Endodermal cell (in vitro differentiated cells): ENCODE measurements around the gene LCN12. TPM values are rescaled to one million over a fixed set of nuclear protein-coding genes. Genes with fewer than 3 reads are reported as not detected.

Experiments
- DNase-seq: peaks from one replicate; pipeline ENCODE4 v3.0.0-alpha.2; 2017
- H3K27ac ChIP-seq: 2 replicates; pipeline ENCODE4 v1.5.1; 2013; ENCODE audit warnings: mild to moderate bottlenecking, low read depth, low read length, moderate library complexity
- H3K27me3 ChIP-seq: 2 replicates; pipeline ENCODE4 v1.6.1; 2013; ENCODE audit warnings: mild to moderate bottlenecking, low read length, moderate library complexity; ENCODE audit not compliant: insufficient read depth, control insufficient read depth, poor library complexity, severe bottlenecking
- H3K36me3 ChIP-seq: 2 replicates; pipeline ENCODE4 v1.7.0; 2013; ENCODE audit warnings: mild to moderate bottlenecking, low read length, moderate library complexity; ENCODE audit not compliant: control insufficient read depth, insufficient read depth
- H3K4me1 ChIP-seq: one replicate; pipeline ENCODE4 v1.7.0; 2013; ENCODE audit warnings: low read length; ENCODE audit not compliant: control insufficient read depth, insufficient read depth
- H3K4me3 ChIP-seq: 2 replicates; pipeline ENCODE4 v1.5.1; 2013; ENCODE audit warnings: mild to moderate bottlenecking, low read length, moderate library complexity
- H3K9ac ChIP-seq: 2 replicates; pipeline ENCODE4 v1.6.1; 2013; ENCODE audit warnings: mild to moderate bottlenecking, low read length, moderate library complexity; ENCODE audit not compliant: poor library complexity, severe bottlenecking; ENCODE audit errors: extremely low read depth
- H3K9me3 ChIP-seq: 2 replicates; pipeline ENCODE4 v1.6.1; 2013; ENCODE audit warnings: mild to moderate bottlenecking, low read length, moderate library complexity; ENCODE audit not compliant: control insufficient read depth
- H3K27ac Mint-ChIP-seq: 2 replicates; pipeline ENCODE4 v1.8.0; 2020; ENCODE audit warnings: mixed read lengths
- H3K27me3 Mint-ChIP-seq: 2 replicates; pipeline ENCODE4 v1.8.0; 2021; ENCODE audit warnings: mild to moderate bottlenecking, mixed read lengths; ENCODE audit not compliant: insufficient read depth
- H3K36me3 Mint-ChIP-seq: 2 replicates; pipeline ENCODE4 v1.8.0; 2020; ENCODE audit warnings: low read depth, mixed read lengths
- H3K4me1 Mint-ChIP-seq: 2 replicates; pipeline ENCODE4 v1.8.0; 2020; ENCODE audit warnings: mixed read lengths
- H3K4me3 Mint-ChIP-seq: 2 replicates; pipeline ENCODE4 v1.8.0; 2020; ENCODE audit warnings: mild to moderate bottlenecking, moderate library complexity, mixed read lengths
- H3K9me3 Mint-ChIP-seq: 2 replicates; pipeline ENCODE4 v1.8.0; 2020; ENCODE audit warnings: mild to moderate bottlenecking, mixed read lengths
- CTCF ChIP-seq: fragments of 200-600 bp; sonication (generic); conservative IDR thresholded peaks from 2 replicates; pipeline ENCODE4 v1.5.0; 2021; ENCODE audit warnings: antibody characterized with exemption, mild to moderate bottlenecking
- WGBS, 2 experiments: methylation state at CpG; one replicate each; pipeline versions ENCODE4 v1.1.5 to v1.1.7; 2013; ENCODE audit warnings: missing lambda C conversion rate in 2 of 2, mixed read lengths in 1 of 2; ENCODE audit not compliant: insufficient coverage in 1 of 2, insufficient read length in 1 of 2; 5-methylcytosine and 5-hydroxymethylcytosine counted together
- total RNA-seq, 2 donors: library from RNA; stranded (reverse); fragmentation: NEBNext Ultra II Directional in 1 of 2; extraction: Animal tissue kit (Norgen Biotek cat#: 25700) in 1 of 2; gene quantifications; 2 replicates in 1 of 2; 3 replicates in 1 of 2; pipeline ENCODE4 v1.2.1, GENCODE V29; 2021

The LCN12 gene
- total RNA-seq, 2 donors from 2014 or later = 2.1 to 4.4 TPM

GRCh38 chr9:136984464-136985026 lies 32.5 kb downstream of the LCN12 start:
- WGBS, 2 experiments = 78 to 85% methylated on average over 22 to 29 of the region's 29 CpGs
- H3K27me3 ChIP-seq = peaks cover 12% of the 10 kb centered on the region
- no peak overlapping the region for H3K27ac ChIP-seq
- TF ChIP-seq CTCF = no peak
- peak overlapping the region; percentile 19 for H3K4me3 Mint-ChIP-seq
- no peaks in the 10 kb centered on the region for H3K36me3 Mint-ChIP-seq
- H3K27me3 Mint-ChIP-seq = peaks cover 23% of the 10 kb centered on the region
- peak; percentile 70 for DNase-seq
- no peaks in the 10 kb centered on the region for H3K9me3 Mint-ChIP-seq
- peaks cover 3% of the 10 kb centered on the region for H3K4me1 ChIP-seq
- no peak overlapping the region for H3K27ac Mint-ChIP-seq
- no peak overlapping the region for H3K9ac ChIP-seq
- no peaks in the 10 kb centered on the region for H3K9me3 ChIP-seq
- H3K36me3 ChIP-seq = no peaks in the 10 kb centered on the region
- peaks cover 11% of the 10 kb centered on the region for H3K4me1 Mint-ChIP-seq
- no peak overlapping the region for H3K4me3 ChIP-seq

GRCh38 chr9:136985027-136985602 lies 33.0 kb downstream of the LCN12 start:
- DNase-seq = peak; percentile 74
- H3K4me1 Mint-ChIP-seq = peaks cover 12% of the 10 kb centered on the region

GRCh38 chr9:136985853-136986252 lies 33.8 kb downstream of the LCN12 start:
- Histone ChIP-seq H3K36me3 (no peaks in the 10 kb centered on the region), H3K9ac (no peak overlapping the region), H3K27me3 (peaks cover 12% of the 10 kb centered on the region), H3K4me3 (no peak overlapping the region), H3K27ac (no peak overlapping the region), H3K9me3 (peaks cover 7% of the 10 kb centered on the region), H3K4me1 (no peaks in the 10 kb centered on the region)
- no peaks in the 10 kb centered on the region for H3K36me3 Mint-ChIP-seq
- peaks cover 8% of the 10 kb centered on the region for H3K9me3 Mint-ChIP-seq
- WGBS, 2 experiments = 70 to 82% methylated on average over 23 to 33 of the region's 33 CpGs
- no peak overlapping the region for H3K27ac Mint-ChIP-seq
- DNase-seq = no peak
- H3K4me3 Mint-ChIP-seq = no peak overlapping the region
- no peak for TF ChIP-seq CTCF
- peaks cover 26% of the 10 kb centered on the region for H3K27me3 Mint-ChIP-seq
- peaks cover 7% of the 10 kb centered on the region for H3K4me1 Mint-ChIP-seq

More at GRCh38 chr9:136985027-136985602, 33.0 kb downstream of the LCN12 start:
- peaks cover 2% of the 10 kb centered on the region for H3K9me3 Mint-ChIP-seq
- H3K36me3 ChIP-seq = no peaks in the 10 kb centered on the region
- H3K4me3 ChIP-seq = no peak overlapping the region
- H3K27ac Mint-ChIP-seq = no peak overlapping the region
- peaks cover 23% of the 10 kb centered on the region for H3K27me3 Mint-ChIP-seq
- peaks cover 12% of the 10 kb centered on the region for H3K27me3 ChIP-seq
- no peaks in the 10 kb centered on the region for H3K9me3 ChIP-seq
- WGBS, 2 experiments = 63 to 80% methylated on average over 28 to 48 of the region's 48 CpGs
- no peak overlapping the region for H3K9ac ChIP-seq
- no peaks in the 10 kb centered on the region for H3K36me3 Mint-ChIP-seq
- H3K27ac ChIP-seq = no peak overlapping the region
- H3K4me1 ChIP-seq = no peaks in the 10 kb centered on the region
- TF ChIP-seq CTCF = no peak
- H3K4me3 Mint-ChIP-seq = peak overlapping the region; percentile 19
